Activated CD4-positive, CD25-positive, alpha-beta regulatory T cell treated with anti-CD3 and anti-CD28 coated beads, Interleukin-2, amount 50 U/mL, for 24 hours (primary cell): ENCODE data around the gene NLGN2.

Experiments
- ATAC-seq, 2 donors: fragments of 150-1000 bp; cut with Tn5 transposase; one replicate each; pipeline ENCODE4 v1.10.0; 2021; ENCODE audit warnings: mild to moderate bottlenecking in 1 of 2, moderate library complexity in 1 of 2

NLGN2 gene

GRCh38 chr17:7466639-7467341 lies 59.1 kb downstream of the NLGN2 start:
- ATAC-seq: no peak

GRCh38 chr17:7467498-7467897 lies 59.9 kb downstream of the NLGN2 start:
- ATAC-seq: no peak

GRCh38 chr17:7468290-7468689 lies 60.6 kb downstream of the NLGN2 start:
- ATAC-seq: no peak

GRCh38 chr17:7468804-7469389 lies 61.3 kb downstream of the NLGN2 start:
- no peak for ATAC-seq
